ENCODE data around the gene WDR7.

DNA sequence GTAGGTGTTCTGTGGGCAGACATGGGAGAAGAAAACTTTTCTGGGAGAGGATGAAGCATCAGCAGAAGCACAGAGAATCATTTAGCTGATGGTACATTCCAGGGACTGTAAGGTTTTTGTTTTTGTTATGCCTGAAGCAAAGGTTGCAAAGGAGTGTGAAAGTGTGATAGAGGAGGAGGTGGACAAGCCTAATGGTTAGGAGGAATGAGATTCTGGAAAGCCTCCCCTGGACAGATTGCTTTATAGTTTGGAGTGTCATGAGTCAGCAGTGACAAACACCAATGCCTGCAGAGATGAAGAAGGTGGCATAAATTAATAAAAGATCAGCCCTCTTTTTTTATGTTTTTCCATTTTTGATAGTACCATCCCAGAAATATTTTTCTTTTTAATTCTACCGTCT lies 324.1 kb downstream of the WDR7 start:
- TF ChIP-seq MAZ (IDR thresholded peaks at IDR 0.05; ENCODE audit: borderline replicate concordance, low read depth, low read length) (no peak), MXI1 (IDR thresholded peaks at IDR 0.05; ENCODE audit: borderline replicate concordance, low read depth, low read length) (no peak), MAFK (IDR thresholded peaks at IDR 0.05; ENCODE audit: low read depth, low read length) (no peak), POLR2A (IDR thresholded peaks at IDR 0.05; ENCODE audit: low read depth, low read length) (no peak)
- TF ChIP-seq, protein P1, sequence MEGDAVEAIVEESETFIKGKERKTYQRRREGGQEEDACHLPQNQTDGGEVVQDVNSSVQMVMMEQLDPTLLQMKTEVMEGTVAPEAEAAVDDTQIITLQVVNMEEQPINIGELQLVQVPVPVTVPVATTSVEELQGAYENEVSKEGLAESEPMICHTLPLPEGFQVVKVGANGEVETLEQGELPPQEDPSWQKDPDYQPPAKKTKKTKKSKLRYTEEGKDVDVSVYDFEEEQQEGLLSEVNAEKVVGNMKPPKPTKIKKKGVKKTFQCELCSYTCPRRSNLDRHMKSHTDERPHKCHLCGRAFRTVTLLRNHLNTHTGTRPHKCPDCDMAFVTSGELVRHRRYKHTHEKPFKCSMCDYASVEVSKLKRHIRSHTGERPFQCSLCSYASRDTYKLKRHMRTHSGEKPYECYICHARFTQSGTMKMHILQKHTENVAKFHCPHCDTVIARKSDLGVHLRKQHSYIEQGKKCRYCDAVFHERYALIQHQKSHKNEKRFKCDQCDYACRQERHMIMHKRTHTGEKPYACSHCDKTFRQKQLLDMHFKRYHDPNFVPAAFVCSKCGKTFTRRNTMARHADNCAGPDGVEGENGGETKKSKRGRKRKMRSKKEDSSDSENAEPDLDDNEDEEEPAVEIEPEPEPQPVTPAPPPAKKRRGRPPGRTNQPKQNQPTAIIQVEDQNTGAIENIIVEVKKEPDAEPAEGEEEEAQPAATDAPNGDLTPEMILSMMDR (conservative IDR thresholded peaks at IDR 0.05; ENCODE audit: low read depth, low read length), result no peak
